DOHH2 (cell line): ENCODE data around the gene BBS5.

Experiments
- EZH2phosphoT487 ChIP-seq: fragments of 200-600 bp; sonication (generic); IDR thresholded peaks from 2 replicates; pipeline ENCODE4 v1.6.1; 2017; ENCODE audit warnings: borderline replicate concordance, mild to moderate bottlenecking, antibody characterized with exemption, low read length, moderate library complexity, mixed read lengths
- TF ChIP-seq, protein P1 (sequence below): fragments of 200-600 bp; sonication (generic); IDR thresholded peaks from one replicate; pipeline ENCODE4 v1.5.1; 2014; ENCODE audit warnings: antibody characterized with exemption, mild to moderate bottlenecking, low read depth, low read length; ENCODE audit not compliant: poor library complexity, severe bottlenecking

DNA sequence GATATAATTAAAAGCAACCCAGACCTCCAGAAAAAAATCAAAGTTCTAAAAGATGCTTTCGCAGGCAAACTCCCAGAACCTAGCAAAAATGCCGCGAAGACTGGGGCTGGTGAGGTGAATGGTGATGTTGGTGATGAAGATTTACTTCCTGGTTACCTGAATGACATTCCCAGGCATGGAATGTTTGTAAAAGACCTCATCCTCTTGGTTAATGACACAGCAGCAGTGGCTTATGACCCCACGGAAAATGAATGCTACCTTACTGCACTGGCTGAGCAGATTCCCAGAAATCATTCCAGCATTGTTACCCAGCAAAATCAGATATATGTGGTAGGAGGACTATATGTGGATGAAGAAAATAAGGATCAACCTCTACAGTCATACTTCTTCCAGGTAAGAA is 31.2 kb downstream of the BBS5 start:
- TF ChIP-seq, protein P1, sequence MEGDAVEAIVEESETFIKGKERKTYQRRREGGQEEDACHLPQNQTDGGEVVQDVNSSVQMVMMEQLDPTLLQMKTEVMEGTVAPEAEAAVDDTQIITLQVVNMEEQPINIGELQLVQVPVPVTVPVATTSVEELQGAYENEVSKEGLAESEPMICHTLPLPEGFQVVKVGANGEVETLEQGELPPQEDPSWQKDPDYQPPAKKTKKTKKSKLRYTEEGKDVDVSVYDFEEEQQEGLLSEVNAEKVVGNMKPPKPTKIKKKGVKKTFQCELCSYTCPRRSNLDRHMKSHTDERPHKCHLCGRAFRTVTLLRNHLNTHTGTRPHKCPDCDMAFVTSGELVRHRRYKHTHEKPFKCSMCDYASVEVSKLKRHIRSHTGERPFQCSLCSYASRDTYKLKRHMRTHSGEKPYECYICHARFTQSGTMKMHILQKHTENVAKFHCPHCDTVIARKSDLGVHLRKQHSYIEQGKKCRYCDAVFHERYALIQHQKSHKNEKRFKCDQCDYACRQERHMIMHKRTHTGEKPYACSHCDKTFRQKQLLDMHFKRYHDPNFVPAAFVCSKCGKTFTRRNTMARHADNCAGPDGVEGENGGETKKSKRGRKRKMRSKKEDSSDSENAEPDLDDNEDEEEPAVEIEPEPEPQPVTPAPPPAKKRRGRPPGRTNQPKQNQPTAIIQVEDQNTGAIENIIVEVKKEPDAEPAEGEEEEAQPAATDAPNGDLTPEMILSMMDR, result no peak
- no peak for TF ChIP-seq EZH2phosphoT487
